Measurements from ENCODE around the gene KRTAP22-1.

Gene KRTAP22-1

DNA sequence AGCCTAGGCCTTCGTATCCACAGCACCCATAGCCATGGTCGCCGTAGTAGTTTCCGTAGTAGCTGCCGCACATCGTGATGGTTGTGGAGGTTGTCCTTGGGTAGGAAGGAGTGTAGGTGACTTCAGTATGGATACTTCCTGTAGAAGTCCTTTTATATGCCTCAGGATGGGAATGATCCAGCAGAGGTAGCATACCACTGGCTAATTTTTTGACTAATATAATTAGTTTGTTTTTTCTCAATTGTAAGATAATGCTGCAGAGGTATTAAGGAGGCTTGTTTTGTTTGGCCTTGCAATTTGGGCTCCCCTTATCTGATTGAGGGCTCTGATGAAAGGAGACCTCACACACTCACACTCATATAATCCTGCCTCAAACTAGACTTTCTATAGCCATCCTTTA is 2.1 kb upstream of the KRTAP22-1 start, which contains the start of gene KRTAP6-2:
KRTAP6-2 (minus strand) TSS at position 101 of the 400 bp plus-strand sequence; CDS start at position 73, 28 bp downstream.
- H3K4me3 ChIP-seq (replicated peaks in 1 of 2; ENCODE audit: low read depth in 2 of 2, low read length in 2 of 2), result no peak within 1 kb of the TSS
- TF ChIP-seq, protein P1, sequence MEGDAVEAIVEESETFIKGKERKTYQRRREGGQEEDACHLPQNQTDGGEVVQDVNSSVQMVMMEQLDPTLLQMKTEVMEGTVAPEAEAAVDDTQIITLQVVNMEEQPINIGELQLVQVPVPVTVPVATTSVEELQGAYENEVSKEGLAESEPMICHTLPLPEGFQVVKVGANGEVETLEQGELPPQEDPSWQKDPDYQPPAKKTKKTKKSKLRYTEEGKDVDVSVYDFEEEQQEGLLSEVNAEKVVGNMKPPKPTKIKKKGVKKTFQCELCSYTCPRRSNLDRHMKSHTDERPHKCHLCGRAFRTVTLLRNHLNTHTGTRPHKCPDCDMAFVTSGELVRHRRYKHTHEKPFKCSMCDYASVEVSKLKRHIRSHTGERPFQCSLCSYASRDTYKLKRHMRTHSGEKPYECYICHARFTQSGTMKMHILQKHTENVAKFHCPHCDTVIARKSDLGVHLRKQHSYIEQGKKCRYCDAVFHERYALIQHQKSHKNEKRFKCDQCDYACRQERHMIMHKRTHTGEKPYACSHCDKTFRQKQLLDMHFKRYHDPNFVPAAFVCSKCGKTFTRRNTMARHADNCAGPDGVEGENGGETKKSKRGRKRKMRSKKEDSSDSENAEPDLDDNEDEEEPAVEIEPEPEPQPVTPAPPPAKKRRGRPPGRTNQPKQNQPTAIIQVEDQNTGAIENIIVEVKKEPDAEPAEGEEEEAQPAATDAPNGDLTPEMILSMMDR (IDR thresholded peaks at IDR 0.05; ENCODE audit: low read depth, low read length), result no peak
- DNase-seq (ENCODE audit: low read depth in 2 of 2), result no peak

DNA sequence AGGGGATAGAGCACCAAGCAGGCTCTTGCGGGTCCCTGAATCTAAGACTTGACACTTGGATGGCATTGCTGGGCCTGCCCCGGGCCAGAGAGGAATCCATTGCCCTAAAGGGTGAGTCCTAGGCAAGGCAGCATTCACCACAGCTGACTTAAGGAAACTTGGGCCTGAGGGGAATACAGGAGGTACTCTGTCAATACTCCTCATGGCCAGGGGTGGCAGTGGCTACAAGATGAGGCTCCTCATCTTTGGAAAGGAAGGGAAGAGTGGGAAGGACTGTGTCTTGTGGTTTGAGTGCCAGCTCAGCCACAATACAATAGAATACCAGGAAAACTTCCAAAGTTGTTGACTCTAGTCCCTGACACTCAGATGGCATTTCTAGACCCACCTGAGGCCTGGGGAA is 5.1 kb downstream of the KRTAP22-1 start:
- H3K4me3 ChIP-seq (replicated peaks in 1 of 2; ENCODE audit: low read depth in 2 of 2, low read length in 2 of 2), result no peak overlapping the region
- TF ChIP-seq, protein P1 (IDR thresholded peaks at IDR 0.05; ENCODE audit: low read depth, low read length), result no peak
- DNase-seq (ENCODE audit: low read depth in 2 of 2), result no peak

DNA sequence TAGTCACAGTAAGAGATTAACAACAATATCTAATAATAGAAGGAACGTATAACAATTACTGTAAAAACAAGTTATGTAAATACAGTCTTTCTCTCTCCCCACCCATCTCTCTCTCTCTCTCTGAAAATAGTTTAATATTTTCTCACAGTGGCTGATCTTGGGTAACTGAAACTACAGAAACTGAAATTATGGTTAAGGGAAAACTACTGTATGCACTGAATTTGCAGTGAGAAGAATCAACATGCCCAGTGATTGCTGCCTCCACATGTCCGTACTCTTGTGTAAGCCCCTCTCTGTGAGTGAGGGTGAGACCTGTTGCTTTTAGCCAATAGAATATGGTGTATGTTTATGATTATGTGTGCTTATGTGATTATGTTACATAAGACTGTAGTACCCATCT is 11.2 kb downstream of the KRTAP22-1 start:
- TF ChIP-seq, protein P1 (IDR thresholded peaks at IDR 0.05; ENCODE audit: low read depth, low read length), result no peak
- DNase-seq (ENCODE audit: low read depth in 2 of 2), result no peak

DNA sequence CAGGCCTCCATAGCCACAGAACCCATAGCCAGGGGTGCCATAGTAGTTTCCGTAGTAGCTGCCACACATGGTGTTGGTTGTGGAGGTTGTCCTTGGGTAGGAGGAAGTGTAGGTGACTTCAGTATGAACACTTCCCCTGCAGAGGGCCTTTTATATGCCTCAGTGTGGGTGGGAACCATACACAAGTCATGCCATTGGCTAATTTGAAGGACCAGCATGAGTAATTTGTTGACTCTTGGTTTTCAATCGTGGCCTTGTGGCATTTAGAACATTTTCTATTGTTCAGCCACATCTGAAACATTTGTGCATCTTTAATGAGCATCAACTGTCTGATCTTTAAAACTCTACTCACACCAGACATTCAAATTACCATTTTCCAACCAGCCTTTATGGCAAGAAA is 12.9 kb downstream of the KRTAP22-1 start, which contains the start of gene KRTAP6-1:
KRTAP6-1 (minus strand) TSS at position 95 of the 400 bp plus-strand sequence; CDS start at position 69, 26 bp downstream.
- no peak within 1 kb of the TSS for H3K4me3 ChIP-seq (replicated peaks in 1 of 2; ENCODE audit: low read depth in 2 of 2, low read length in 2 of 2)
- DNase-seq (ENCODE audit: low read depth in 2 of 2), result no peak
- TF ChIP-seq, protein P1 (IDR thresholded peaks at IDR 0.05; ENCODE audit: low read depth, low read length), result no peak

More for the DNA sequence above, 11.2 kb downstream of the KRTAP22-1 start:
- no peak overlapping the region for H3K4me3 ChIP-seq (replicated peaks in 1 of 2; ENCODE audit: low read depth in 2 of 2, low read length in 2 of 2)

DNA sequence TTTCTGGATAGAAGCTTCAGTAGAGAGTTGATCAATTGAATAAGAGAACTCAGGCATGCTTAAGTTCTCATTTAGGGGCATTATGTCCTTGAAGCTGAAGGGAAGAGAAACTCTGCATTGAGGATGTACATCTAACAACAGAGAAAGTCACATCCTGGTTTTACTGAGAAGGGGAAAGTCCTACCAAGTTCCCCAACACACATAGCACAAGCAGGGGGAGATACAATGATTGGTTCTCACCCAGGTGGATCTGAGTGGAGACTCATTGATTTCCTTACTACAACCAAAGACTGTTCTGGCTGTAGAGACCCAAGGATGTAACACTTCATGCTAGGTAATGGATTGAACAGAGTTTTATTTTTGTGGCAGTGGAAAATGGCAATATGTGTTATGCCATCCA is 14.3 kb downstream of the KRTAP22-1 start:
- H3K4me3 ChIP-seq (replicated peaks in 1 of 2; ENCODE audit: low read depth in 2 of 2, low read length in 2 of 2), result no peak overlapping the region
- TF ChIP-seq, protein P1 (IDR thresholded peaks at IDR 0.05; ENCODE audit: low read depth, low read length), result no peak
- DNase-seq (ENCODE audit: low read depth in 2 of 2), result no peak

DNA sequence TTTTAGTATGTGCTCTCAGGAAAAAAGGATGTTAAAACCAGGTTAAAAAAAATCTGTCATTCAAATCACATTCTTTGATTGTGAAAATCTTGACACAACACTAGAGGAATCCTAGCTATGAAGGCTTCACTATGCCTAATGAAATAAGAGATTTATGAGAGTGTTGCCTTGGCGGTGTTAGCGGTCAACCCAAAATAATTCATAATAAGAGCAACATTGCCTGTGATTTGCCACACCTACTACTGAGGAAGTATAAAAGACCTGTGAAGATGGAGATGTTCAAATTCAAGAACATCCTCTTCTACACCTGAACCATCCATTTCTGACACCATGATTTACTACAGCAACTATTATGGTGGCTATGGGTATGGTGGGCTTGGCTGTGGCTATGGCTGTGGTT is 15.2 kb downstream of the KRTAP22-1 start, which contains the start of gene KRTAP20-1:
KRTAP20-1 (plus strand) TSS at position 301 of the 400 bp plus-strand sequence; CDS start at position 331, 30 bp downstream.
- no peak for DNase-seq (ENCODE audit: low read depth in 2 of 2)
- H3K4me3 ChIP-seq (replicated peaks in 1 of 2; ENCODE audit: low read depth in 2 of 2, low read length in 2 of 2), result no peak within 1 kb of the TSS
- TF ChIP-seq, protein P1 (IDR thresholded peaks at IDR 0.05; ENCODE audit: low read depth, low read length), result no peak

DNA sequence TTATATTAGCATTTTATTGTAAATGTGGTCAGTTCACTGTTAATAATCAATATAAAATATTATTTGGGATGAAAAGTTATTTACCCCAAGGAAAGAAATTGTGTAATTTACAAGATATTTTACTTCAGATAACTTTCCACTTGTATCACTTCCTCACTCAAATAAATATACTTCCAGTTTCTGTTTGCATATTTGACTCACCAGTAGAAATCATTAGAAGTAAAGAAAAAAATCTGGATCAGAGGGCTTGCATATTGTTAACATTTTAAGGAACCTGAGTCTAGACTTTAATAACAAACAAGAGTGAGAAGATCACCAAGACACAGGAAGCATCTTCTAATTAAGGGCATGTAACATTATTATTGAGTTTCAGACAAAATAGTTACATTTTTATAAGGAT is 19.2 kb downstream of the KRTAP22-1 start:
- TF ChIP-seq, protein P1 (IDR thresholded peaks at IDR 0.05; ENCODE audit: low read depth, low read length), result no peak
- H3K4me3 ChIP-seq (replicated peaks in 1 of 2; ENCODE audit: low read depth in 2 of 2, low read length in 2 of 2), result no peak overlapping the region
- no peak for DNase-seq (ENCODE audit: low read depth in 2 of 2)

Data from cardiac fibroblast (primary cell).